Breast epithelium (tissue), 4 donors: Measurements from ENCODE around the gene SF3A1. TPM values are rescaled to one million over a fixed set of nuclear protein-coding genes. Genes with fewer than 3 reads are reported as not detected.
A peak's percentile ranks its signal among the peaks of the same experiment; 100 is the strongest.

ENCODE experiments used
- DNase-seq, 2 donors: peaks; one replicate each; pipeline ENCODE4 v3.0.0-alpha.2; 2019; ENCODE audit warnings: low spot score in 2 of 2
- H3K27ac ChIP-seq, 2 donors: fragments of 200-600 bp; sonication (generic) in 1 of 2; one replicate each; pipeline ENCODE4 v1.5.1; 2016 to 2019; ENCODE audit warnings: mild to moderate bottlenecking in 1 of 2
- H3K27me3 ChIP-seq, 2 donors: fragments of 200-600 bp; sonication (generic) in 1 of 2; one replicate each; pipeline versions ENCODE4 v1.5.1 to v1.6.0; 2017 to 2019; ENCODE audit warnings: control low read depth in 1 of 2, mild to moderate bottlenecking in 1 of 2
- H3K36me3 ChIP-seq: fragments of 200-600 bp; one replicate; pipeline ENCODE4 v1.5.1; 2019
- H3K4me1 ChIP-seq, 2 donors: fragments of 200-600 bp; sonication (generic); one replicate each; pipeline ENCODE4 v1.5.1; 2016 to 2019; ENCODE audit warnings: control low read depth in 1 of 2
- H3K4me3 ChIP-seq, 3 donors: fragments of 200-600 bp; sonication (generic); 1 replicate in 2 of 3; 2 replicates in 1 of 3; pipeline ENCODE4 v1.5.1; 2016 to 2019; ENCODE audit warnings: mild to moderate bottlenecking in 3 of 3, moderate library complexity in 2 of 3
- H3K9me3 ChIP-seq, 2 donors: fragments of 200-600 bp; sonication (generic) in 1 of 2; one replicate each; pipeline ENCODE4 v1.5.1; 2016 to 2019; ENCODE audit warnings: control low read depth in 1 of 2
- CTCF ChIP-seq, 3 donors: fragments of 450-650 bp; IDR thresholded peaks; one replicate each; pipeline ENCODE4 v1.5.1; 2016 to 2017; ENCODE audit warnings: antibody characterized with exemption in 3 of 3, mild to moderate bottlenecking in 3 of 3, moderate library complexity in 3 of 3
- POLR2A ChIP-seq: fragments of 450-650 bp; IDR thresholded peaks from one replicate; pipeline ENCODE4 v1.6.1; 2016; ENCODE audit warnings: antibody characterized with exemption, mild to moderate bottlenecking, moderate library complexity
- POLR2AphosphoS5 ChIP-seq, 3 donors: sonication (generic); formaldehyde crosslinking; IDR thresholded peaks; one replicate each; pipeline ENCODE4 v1.6.1; 2017; ENCODE audit warnings: antibody characterized with exemption in 3 of 3
- intact Hi-C: fragments of 100-400 bp; cut with DNase I; formaldehyde crosslinking; loops from one replicate; pipeline ENCODE4 v1.15.1; 2023; ENCODE audit warnings: low total_unique reads
- total RNA-seq, 3 donors: library from RNA; depleted of rRNA; stranded (reverse); fragments of >200 nt; gene quantifications; one replicate each; pipeline ENCODE4 v1.1.0, GENCODE V29; 2016

The SF3A1 gene
- total RNA-seq, 3 donors from 2014 or later: 47.7 to 68.6 (median 47.9) TPM

- peak overlapping the region; percentile 85 to 94 for H3K27ac ChIP-seq
Measured at GRCh38 chr22:30297991-30298701, 58.5 kb downstream of the SF3A1 start.

GRCh38 chr22:30297276-30297990, 59.3 kb downstream of the SF3A1 start:
- TF ChIP-seq POLR2AphosphoS5 (IDR thresholded peaks at IDR 0.05): no peak
- no peak for TF ChIP-seq POLR2A
- TF ChIP-seq CTCF (IDR thresholded peaks at IDR 0.05): no peak
- intact Hi-C loops: no loop called here
- H3K27ac ChIP-seq: peak overlapping the region; percentile 85 to 94

More at GRCh38 chr22:30297991-30298701, 58.5 kb downstream of the SF3A1 start:
- TF ChIP-seq POLR2A (no peak), CTCF (IDR thresholded peaks at IDR 0.05) (peak; percentile 15 to 55 (median 31)), POLR2AphosphoS5 (IDR thresholded peaks at IDR 0.05) (peak in 2 of 3 donors; percentile 36 to 56)
- intact Hi-C loops: no loop called here
- peaks cover 23 to 45% of the 10 kb centered on the region in 2 donors for H3K4me1 ChIP-seq
- peak; percentile 80 to 83 for DNase-seq
- H3K4me3 ChIP-seq: no peak overlapping the region
- H3K36me3 ChIP-seq: no peaks in the 10 kb centered on the region
- H3K27me3 ChIP-seq: no peaks in the 10 kb centered on the region
- H3K9me3 ChIP-seq: no peaks in the 10 kb centered on the region

GRCh38 chr22:30296833-30297232, 59.9 kb downstream of the SF3A1 start:
- Histone ChIP-seq H3K36me3 (no peaks in the 10 kb centered on the region), H3K9me3 (no peaks in the 10 kb centered on the region), H3K4me3 (no peak overlapping the region), H3K27me3 (no peaks in the 10 kb centered on the region), H3K27ac (peak overlapping the region; percentile 85 to 94), H3K4me1 (peaks cover 16 to 34% of the 10 kb centered on the region in 2 donors)
- TF ChIP-seq POLR2A (no peak), POLR2AphosphoS5 (IDR thresholded peaks at IDR 0.05) (no peak), CTCF (IDR thresholded peaks at IDR 0.05) (no peak)
- no peak for DNase-seq
- intact Hi-C loops: no loop called here

More at GRCh38 chr22:30297276-30297990, 59.3 kb downstream of the SF3A1 start:
- DNase-seq: no peak
- H3K4me1 ChIP-seq: peaks cover 21 to 38% of the 10 kb centered on the region in 2 donors
- H3K27me3 ChIP-seq: no peaks in the 10 kb centered on the region
- H3K36me3 ChIP-seq: no peaks in the 10 kb centered on the region
- H3K4me3 ChIP-seq: no peak overlapping the region
- no peaks in the 10 kb centered on the region for H3K9me3 ChIP-seq

- TF ChIP-seq POLR2AphosphoS5 (IDR thresholded peaks at IDR 0.05): no peak
- TF ChIP-seq CTCF (IDR thresholded peaks at IDR 0.05): no peak
- TF ChIP-seq POLR2A: no peak
- peak overlapping the region; percentile 57 to 94 for H3K27ac ChIP-seq
- no peaks in the 10 kb centered on the region for H3K36me3 ChIP-seq
- intact Hi-C loops: no loop called here
- H3K9me3 ChIP-seq: no peaks in the 10 kb centered on the region
- no peak overlapping the region for H3K4me3 ChIP-seq
- DNase-seq: no peak
- peaks cover 16 to 34% of the 10 kb centered on the region in 2 donors for H3K4me1 ChIP-seq
- H3K27me3 ChIP-seq: no peaks in the 10 kb centered on the region
Measured at GRCh38 chr22:30296324-30296723, 60.4 kb downstream of the SF3A1 start.

GRCh38 chr22:30295576-30295975, 61.1 kb downstream of the SF3A1 start:
- no peak overlapping the region for H3K4me3 ChIP-seq
- no peaks in the 10 kb centered on the region for H3K36me3 ChIP-seq
- peaks cover 23 to 41% of the 10 kb centered on the region in 2 donors for H3K4me1 ChIP-seq
- TF ChIP-seq CTCF (IDR thresholded peaks at IDR 0.05) (no peak), POLR2A (no peak), POLR2AphosphoS5 (IDR thresholded peaks at IDR 0.05) (no peak)
- intact Hi-C loops: no loop called here
- no peak for DNase-seq
- H3K27me3 ChIP-seq: no peaks in the 10 kb centered on the region
- H3K27ac ChIP-seq: peak overlapping the region; percentile 57 to 61
- no peaks in the 10 kb centered on the region for H3K9me3 ChIP-seq
